GM12878 (cell line): ENCODE measurements around the gene TCEAL9. TPM values are rescaled to one million over a fixed set of nuclear protein-coding genes. Genes with fewer than 3 reads are reported as not detected.

Source experiments
- ATAC-seq: fragments of 200-7000 bp; cut with Tn5 transposase; 3 replicates; pipeline ENCODE4 v1.9.1; 2020; ENCODE audit warnings: mild to moderate bottlenecking, moderate library complexity
- BruUV-seq: library from RNA; stranded (reverse); fragments of 400-500 nt; replicated peaks from 2 replicates; lab custom pipeline; 2021; lab: Mats Ljungman, UMichigan
- CTCF ChIA-PET: fragments of 300-600 bp; sonication (Branson Sonifier 250); formaldehyde crosslinking; extraction: SDS; loops from one replicate; lab custom pipeline; 2021; ENCODE audit warnings: inconsistent platforms; lab: Yijun Ruan, JAX
- POLR2A ChIA-PET: fragments of 350-600 bp; formaldehyde crosslinking; extraction: SDS; loops from one replicate; lab custom pipeline; 2021; ENCODE audit warnings: inconsistent platforms; lab: Charles Lee
- RAD21 ChIA-PET: fragments of 300-600 bp; sonication (Branson Sonifier 250); formaldehyde crosslinking; loops from one replicate; lab custom pipeline; 2023; ENCODE audit warnings: antibody characterized with exemption; ENCODE audit not compliant: unreplicated experiment; lab: Charles Lee
- SMC1A ChIA-PET: fragments of 300-600 bp; sonication (Branson Sonifier 250); formaldehyde crosslinking; loops from one replicate; lab custom pipeline; 2023; ENCODE audit not compliant: unreplicated experiment, uncharacterized antibody; lab: Charles Lee
- DNase-seq: peaks from one replicate; pipeline ENCODE4 v3.0.0-alpha.2; 2011; ENCODE audit warnings: low read depth, low spot score
- FAIRE-seq: peaks from 3 replicates; lab custom pipeline; 2011; peaks lifted over from hg19 to GRCh38; lab: Jason Lieb, UNC
- H2AFZ ChIP-seq: 2 replicates; pipeline ENCODE4 v1.6.0; 2011; ENCODE audit warnings: low read depth, low read length, control low read depth; ENCODE audit not compliant: control insufficient read depth
- H3K27ac ChIP-seq: 2 replicates; pipeline ENCODE4 v1.5.1; 2011; ENCODE audit warnings: control low read depth; ENCODE audit not compliant: control insufficient read depth, insufficient read depth
- H3K27me3 ChIP-seq, 2 experiments: replicated peaks in 1 of 2; 2 replicates each; pipeline versions ENCODE4 v1.6.0 to v1.6.1; 2011; ENCODE audit warnings: low read length in 1 of 2; ENCODE audit not compliant: control insufficient read depth in 2 of 2, insufficient read depth in 2 of 2
- H3K36me3 ChIP-seq, 2 experiments: 2 replicates each; pipeline ENCODE4 v1.5.1; 2011; ENCODE audit warnings: low read length in 1 of 2; ENCODE audit not compliant: control insufficient read depth in 2 of 2, insufficient read depth in 2 of 2
- H3K4me1 ChIP-seq: 2 replicates; pipeline ENCODE4 v1.6.1; 2011; ENCODE audit warnings: mild to moderate bottlenecking, low read length, moderate library complexity, mixed read lengths; ENCODE audit not compliant: control insufficient read depth, insufficient read depth
- H3K4me2 ChIP-seq: 2 replicates; pipeline ENCODE4 v1.6.0; 2011; ENCODE audit warnings: control low read depth; ENCODE audit not compliant: control insufficient read depth, insufficient read depth
- H3K4me3 ChIP-seq: fragments of 200-600 bp; sonication (generic); 2 replicates; pipeline ENCODE4 v1.5.1; 2016
- H3K79me2 ChIP-seq: 2 replicates; pipeline ENCODE4 v1.6.0; 2011; ENCODE audit warnings: low read length; ENCODE audit not compliant: control insufficient read depth, insufficient read depth
- H3K9ac ChIP-seq: 2 replicates; pipeline ENCODE4 v1.8.0; 2011; ENCODE audit warnings: low read length, control low read depth, mixed read lengths; ENCODE audit not compliant: control insufficient read depth, insufficient read depth
- H3K9me3 ChIP-seq: replicated peaks from 3 replicates; pipeline ENCODE4 v1.5.1; 2011; ENCODE audit warnings: mild to moderate bottlenecking, low read length; ENCODE audit not compliant: control insufficient read depth, insufficient read depth
- H4K20me1 ChIP-seq: 2 replicates; pipeline ENCODE4 v1.6.0; 2011; ENCODE audit not compliant: control insufficient read depth, insufficient read depth
- ASH2L ChIP-seq: fragments of 300-600, 200-600 bp; sonication (generic); IDR thresholded peaks from 2 replicates; pipeline ENCODE4 v1.6.1; 2017; ENCODE audit warnings: low read depth, mild to moderate bottlenecking, borderline replicate concordance
- BCL11A ChIP-seq: IDR thresholded peaks from 2 replicates; pipeline ENCODE4 v1.6.1; 2011; ENCODE audit warnings: low read depth, low read length
- BHLHE40 ChIP-seq, 2 experiments: fragments of 450-650 bp in 1 of 2; IDR thresholded peaks; 2 replicates each; pipeline ENCODE4 v1.6.1; 2011 to 2017; ENCODE audit warnings: low read depth in 2 of 2, borderline replicate concordance in 1 of 2, improper control_type of control experiment in 1 of 2, low read length in 1 of 2, mild to moderate bottlenecking in 1 of 2
- CHD1 ChIP-seq: IDR thresholded peaks from 2 replicates; pipeline ENCODE4 v1.6.1; 2012; ENCODE audit warnings: low read depth, low read length, improper control_type of control experiment
- DPF2 ChIP-seq: fragments of 450-650 bp; IDR thresholded peaks from 2 replicates; pipeline ENCODE4 v1.6.1; 2017; ENCODE audit warnings: mild to moderate bottlenecking
- ESRRA ChIP-seq: IDR thresholded peaks from 2 replicates; pipeline ENCODE4 v1.6.1; 2012; ENCODE audit warnings: mild to moderate bottlenecking, low read length, improper control_type of control experiment
- HDGF ChIP-seq: fragments of 450-650 bp; IDR thresholded peaks from 2 replicates; pipeline ENCODE4 v1.6.1; 2016; ENCODE audit warnings: antibody characterized with exemption
- MTA3 ChIP-seq: IDR thresholded peaks from 2 replicates; pipeline ENCODE4 v1.6.1; 2012; ENCODE audit warnings: low read length, inconsistent platforms, borderline replicate concordance
- NR2C2 ChIP-seq: IDR thresholded peaks from 2 replicates; pipeline ENCODE4 v1.6.1; 2011; ENCODE audit warnings: borderline replicate concordance, low read depth; ENCODE audit not compliant: control insufficient read depth, insufficient read length
- NRF1 ChIP-seq: conservative IDR thresholded peaks from 2 replicates; pipeline ENCODE4 v1.6.1; 2011; ENCODE audit warnings: mild to moderate bottlenecking, low read depth, low read length, improper control_type of control experiment
- PAX5 ChIP-seq: IDR thresholded peaks from 2 replicates; pipeline ENCODE4 v1.6.1; 2011; ENCODE audit warnings: low read depth, low read length, borderline replicate concordance
- RAD51 ChIP-seq: fragments of 450-650 bp; IDR thresholded peaks from 2 replicates; pipeline ENCODE4 v1.6.1; 2016; ENCODE audit warnings: moderate library complexity, mild to moderate bottlenecking, inconsistent platforms
- SIN3A ChIP-seq: IDR thresholded peaks from 2 replicates; pipeline ENCODE4 v1.6.1; 2012; ENCODE audit warnings: low read depth, low read length, improper control_type of control experiment
- SP1 ChIP-seq: IDR thresholded peaks from one replicate; pipeline ENCODE4 v1.6.1; 2011; ENCODE audit warnings: low read depth, low read length
- TBL1XR1 ChIP-seq: IDR thresholded peaks from 2 replicates; pipeline ENCODE4 v1.6.1; 2012; ENCODE audit warnings: low read depth, low read length, improper control_type of control experiment
- WGBS: methylation state at CpG from one replicate; pipeline ENCODE4 v1.1.6; 2016; ENCODE audit warnings: low lambda C conversion rate; ENCODE audit not compliant: insufficient replicate concordance, insufficient coverage; ENCODE audit errors: missing lambda C conversion rate; 5-methylcytosine and 5-hydroxymethylcytosine counted together
- in situ Hi-C: fragments of 300-500 bp; cut with MboI; formaldehyde crosslinking; loops from 9 replicates; pipeline ENCODE4 v1.14.3; 2018; ENCODE audit warnings: mixed read lengths
- intact Hi-C: fragments of 100-400 bp; cut with micrococcal nuclease; formaldehyde crosslinking; loops from one replicate; pipeline ENCODE4 v1.14.2; 2022; ENCODE audit not compliant: unreplicated experiment
- polyA plus RNA-seq, 11 experiments: library from polyadenylated mRNA; depleted of rRNA in 4 of 11; unstranded in 6 of 11; stranded (reverse) in 5 of 11; fragments of >200 nt; fragmentation: Nextera tagmentation in 4 of 11; fragmentation: Illumina TruSeq in 1 of 11; extraction: Ambion mirVana in 4 of 11; extraction: Trizol in 1 of 11; gene quantifications; 1 replicate in 1 of 11; 2 replicates in 10 of 11; pipeline versions ENCODE4 v1.2.1 to v1.2.3, GENCODE V29; 2011 to 2016; ENCODE audit warnings: inconsistent platforms in 2 of 11, missing spikeins in 2 of 11, low read depth in 1 of 11
- total RNA-seq, 4 experiments: library from RNA; depleted of rRNA in 3 of 4; stranded (reverse); fragments of >200 nt in 3 of 4; fragmentation: Illumina TruSeq in 1 of 4; extraction: Trizol in 1 of 4; gene quantifications; 2 replicates each; pipeline versions ENCODE4 v1.2.1 to v1.2.3, GENCODE V29; 2013 to 2021

Gene TCEAL9
- total and polyA plus RNA-seq, 10 of the 15 experiments (the other 5 are each of a cell fraction or from before 2014, with no cell fraction given) = 0.39 to 2.5 (median 0.90) TPM

DNA sequence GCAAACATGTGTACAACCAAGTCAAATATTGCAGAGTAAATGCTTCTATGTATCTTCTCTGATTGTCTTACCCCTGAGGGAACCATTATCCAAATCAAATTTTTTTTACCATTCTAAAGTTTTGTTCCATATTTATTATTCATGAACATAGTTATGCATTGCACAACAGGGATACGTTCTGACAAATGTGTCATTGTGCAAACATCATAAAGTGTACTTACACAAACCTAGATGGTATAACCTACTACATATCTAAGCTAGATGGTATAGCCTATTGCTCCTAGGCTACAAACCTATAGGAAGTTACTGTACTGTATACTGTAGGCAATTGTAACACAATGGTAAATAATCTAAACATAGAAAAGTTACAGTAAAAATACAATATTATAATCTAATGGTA, 43.4 kb downstream of the TCEAL9 start:
- no peaks in the 10 kb centered on the region for H4K20me1 ChIP-seq
- RAD21 ChIA-PET = no interaction called here
- POLR2A ChIA-PET = no interaction called here
- H3K4me3 ChIP-seq = no peak overlapping the region
- no TSS peak for BruUV-seq
- H3K9ac ChIP-seq = no peak overlapping the region
- SMC1A ChIA-PET = no interaction called here
- H3K4me2 ChIP-seq = no peak overlapping the region
- intact Hi-C loops = no loop called here
- no peak for ATAC-seq
- no peak for TF ChIP-seq CHD1
- no peak for TF ChIP-seq ASH2L
- no peak for TF ChIP-seq NR2C2
- TF ChIP-seq MTA3 = no peak
- no peak for TF ChIP-seq DPF2
- no peak for TF ChIP-seq PAX5
- TF ChIP-seq BHLHE40 (IDR thresholded peaks at IDR 0.05; ENCODE audit: borderline replicate concordance in 1 of 2, low read depth in 2 of 2, low read length in 1 of 2) = no peak
- no peak for TF ChIP-seq BCL11A
- no peak for TF ChIP-seq RAD51
- TF ChIP-seq SIN3A = no peak
- no peak for TF ChIP-seq HDGF
- TF ChIP-seq ESRRA = no peak
- no peak for TF ChIP-seq NRF1
- TF ChIP-seq TBL1XR1 = no peak
- no peak for TF ChIP-seq SP1
- TF ChIP-seq, all 136 proteins: peak for 0
- Histone ChIP-seq H3K36me3 (no peaks in the 10 kb centered on the region), H3K27me3 (no peaks in the 10 kb centered on the region), H3K27ac (no peak overlapping the region), H3K4me1 (no peaks in the 10 kb centered on the region), H3K79me2 (no peaks in the 10 kb centered on the region), H3K9me3 (no peaks in the 10 kb centered on the region), H2AFZ (no peak overlapping the region)
- WGBS = 6% methylated on average over 1 of the region's 1 CpG
- CTCF ChIA-PET = no interaction called here
- no peak for DNase-seq
- no peak for FAIRE-seq
- in situ Hi-C loops = no loop called here
